ENCODE measurements around the gene ACKR2. TPM values are rescaled to one million over a fixed set of nuclear protein-coding genes. Genes with fewer than 3 reads are reported as not detected.

Gene ACKR2
- total RNA-seq, 2 donors from 2014 or later = 0.78 to 6.2 TPM

- no peak for TF ChIP-seq CTCF (IDR thresholded peaks at IDR 0.05)
Observed at GRCh38 chr3:42898896-42899675, 89.8 kb downstream of the ACKR2 start.

DNA sequence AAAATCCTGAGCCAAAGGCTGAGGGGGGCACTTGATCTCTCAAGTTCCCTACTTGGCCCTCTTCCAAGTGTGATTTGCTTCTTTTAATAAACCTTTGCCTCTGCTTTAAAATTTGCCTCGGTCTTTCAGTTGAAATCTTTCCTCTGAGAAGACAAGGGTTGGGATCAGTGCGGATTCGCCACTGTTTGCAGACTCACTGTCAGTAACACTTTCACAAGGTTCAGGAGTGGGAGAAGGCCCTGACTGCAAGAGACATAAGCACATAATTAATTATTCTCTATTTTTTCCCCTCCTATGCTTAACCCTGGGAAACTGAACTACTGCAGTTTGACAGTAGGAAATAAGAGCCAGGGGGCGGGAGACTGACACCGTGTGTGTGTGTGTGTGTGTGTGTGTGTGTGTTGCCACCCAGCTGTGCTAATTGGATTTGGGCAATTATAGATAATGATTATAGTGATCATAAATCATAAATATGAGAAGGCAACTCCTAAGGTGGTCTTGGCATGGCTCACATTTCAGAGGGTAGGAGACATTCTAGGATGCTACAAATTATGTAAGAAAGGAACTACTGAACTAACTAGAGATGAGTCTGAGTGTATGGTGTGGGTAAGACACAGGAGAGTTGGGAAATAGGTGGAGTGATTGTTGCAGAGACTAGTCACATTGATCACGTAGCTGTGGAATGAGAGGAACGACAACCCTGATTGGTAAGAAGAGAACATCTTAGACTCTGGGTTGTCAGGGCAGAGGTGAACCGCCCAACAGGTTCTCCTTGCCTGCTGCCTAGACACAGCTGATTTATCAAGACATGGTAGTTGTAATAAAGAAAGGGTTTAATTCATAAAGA, 91.2 kb downstream of the ACKR2 start:
- Histone ChIP-seq H3K4me3 (no peak overlapping the region), H3K27ac (no peak overlapping the region), H3K36me3 (no peaks in the 10 kb centered on the region), H3K9me3 (no peaks in the 10 kb centered on the region), H3K4me1 (peaks cover 0 to 4% of the 10 kb centered on the region in 2 donors), H3K27me3 (no peaks in the 10 kb centered on the region)
- DNase-seq (ENCODE audit: low spot score) = no peak
- TF ChIP-seq CTCF (IDR thresholded peaks at IDR 0.05) = no peak

More at GRCh38 chr3:42898896-42899675, 89.8 kb downstream of the ACKR2 start:
- Histone ChIP-seq H3K4me1 (no peaks in the 10 kb centered on the region), H3K4me3 (no peak overlapping the region), H3K36me3 (no peaks in the 10 kb centered on the region), H3K27ac (no peak overlapping the region), H3K27me3 (no peaks in the 10 kb centered on the region), H3K9me3 (no peaks in the 10 kb centered on the region)
- no peak for DNase-seq (ENCODE audit: low spot score)

GRCh38 chr3:42901073-42901415, 91.8 kb downstream of the ACKR2 start:
- Histone ChIP-seq H3K36me3 (no peaks in the 10 kb centered on the region), H3K4me1 (peaks cover 0 to 8% of the 10 kb centered on the region in 2 donors), H3K27ac (no peak overlapping the region), H3K27me3 (no peaks in the 10 kb centered on the region), H3K9me3 (no peaks in the 10 kb centered on the region), H3K4me3 (no peak overlapping the region)
- no peak for DNase-seq (ENCODE audit: low spot score)
- no peak for TF ChIP-seq CTCF (IDR thresholded peaks at IDR 0.05)

DNA sequence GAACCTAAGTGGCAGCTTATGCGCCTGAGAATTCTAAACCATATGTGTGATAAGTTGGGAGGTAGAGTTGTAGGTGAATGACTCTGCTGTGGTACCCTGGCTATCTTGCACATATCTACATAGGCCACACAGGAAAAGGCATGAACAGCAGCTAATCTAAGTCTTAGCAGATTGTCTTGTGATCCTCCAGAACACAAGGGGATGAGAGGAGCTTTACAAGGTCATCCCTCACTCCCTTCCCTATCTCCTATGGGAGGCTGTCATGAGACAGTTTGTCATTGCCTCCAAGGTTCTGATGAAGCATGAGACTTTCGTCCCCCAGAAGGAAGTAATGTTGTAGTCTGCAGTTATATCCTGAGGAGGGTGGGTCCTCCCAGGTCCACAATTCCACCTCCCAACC, 93.0 kb downstream of the ACKR2 start:
- TF ChIP-seq CTCF (IDR thresholded peaks at IDR 0.05) = no peak
- Histone ChIP-seq H3K36me3 (no peaks in the 10 kb centered on the region), H3K27me3 (no peaks in the 10 kb centered on the region), H3K4me1 (peaks cover 0 to 19% of the 10 kb centered on the region in 2 donors), H3K27ac (no peak overlapping the region), H3K9me3 (no peaks in the 10 kb centered on the region), H3K4me3 (no peak overlapping the region)
- no peak for DNase-seq (ENCODE audit: low spot score)

DNA sequence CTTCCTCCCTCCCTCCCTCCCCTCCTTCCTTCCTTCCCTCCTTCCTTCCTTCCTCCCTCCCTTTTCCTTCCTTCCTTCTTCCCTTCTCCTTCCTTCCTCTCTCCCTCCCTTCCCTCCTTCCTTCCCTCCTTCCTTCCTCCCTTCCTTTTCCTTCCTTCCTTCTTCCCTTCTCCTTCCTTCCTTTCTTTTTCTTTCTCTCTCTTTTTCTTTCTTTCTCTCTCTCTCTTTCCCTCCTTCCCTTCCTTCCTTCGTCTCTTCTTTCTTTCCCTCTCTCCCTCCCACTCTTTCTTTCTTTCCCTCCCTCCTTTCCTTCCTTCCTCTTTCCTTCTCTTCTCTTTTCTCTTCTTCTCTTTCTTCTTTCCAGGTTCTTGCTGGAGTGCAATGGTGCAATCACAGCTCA, 94.8 kb downstream of the ACKR2 start:
- no peaks in the 10 kb centered on the region for H3K27me3 ChIP-seq
- no peaks in the 10 kb centered on the region for H3K36me3 ChIP-seq
- no peak for TF ChIP-seq CTCF (IDR thresholded peaks at IDR 0.05)
- peaks cover 0 to 20% of the 10 kb centered on the region in 2 donors for H3K4me1 ChIP-seq
- no peak for DNase-seq (ENCODE audit: low spot score)
- H3K27ac ChIP-seq = no peak overlapping the region
- no peak overlapping the region for H3K4me3 ChIP-seq
- no peaks in the 10 kb centered on the region for H3K9me3 ChIP-seq
